ENCODE data around the gene DNAJB13.
"Not testable (repeated sequence)": the region's sequence is repeated elsewhere in the genome, so short reads cannot be mapped to it uniquely, and the experiment has no call there.

The DNAJB13 gene

GRCh38 chr11:73982990-73983740, 32.3 kb downstream of the DNAJB13 start:
- DNase-seq (ENCODE audit: insufficient read length, low spot score): peak; percentile 92
- FAIRE-seq: peak; percentile 90
- TF ChIP-seq POLR2A (IDR thresholded peaks at IDR 0.05; ENCODE audit: low read depth, low read length): peak; percentile 91
- TF ChIP-seq POLR2AphosphoS5 (IDR thresholded peaks at IDR 0.05; ENCODE audit: low read depth, low read length): peak; percentile 90
- peak; percentile 99 for TF ChIP-seq SPI1 (IDR thresholded peaks at IDR 0.05; ENCODE audit: low read depth, low read length)
- peak; percentile 37; the same call in 1 of the 2 replicates for TF ChIP-seq POU2F2 (IDR thresholded peaks at IDR 0.05; ENCODE audit: low read depth, low read length)
- TF ChIP-seq PAX5 (IDR thresholded peaks at IDR 0.05; ENCODE audit: insufficient read depth, low read length, severe bottlenecking): peak; percentile 51
- peak; percentile 43; the same call in 1 of the 2 replicates for TF ChIP-seq TAF1 (IDR thresholded peaks at IDR 0.05; ENCODE audit: low read depth, low read length)

DNA sequence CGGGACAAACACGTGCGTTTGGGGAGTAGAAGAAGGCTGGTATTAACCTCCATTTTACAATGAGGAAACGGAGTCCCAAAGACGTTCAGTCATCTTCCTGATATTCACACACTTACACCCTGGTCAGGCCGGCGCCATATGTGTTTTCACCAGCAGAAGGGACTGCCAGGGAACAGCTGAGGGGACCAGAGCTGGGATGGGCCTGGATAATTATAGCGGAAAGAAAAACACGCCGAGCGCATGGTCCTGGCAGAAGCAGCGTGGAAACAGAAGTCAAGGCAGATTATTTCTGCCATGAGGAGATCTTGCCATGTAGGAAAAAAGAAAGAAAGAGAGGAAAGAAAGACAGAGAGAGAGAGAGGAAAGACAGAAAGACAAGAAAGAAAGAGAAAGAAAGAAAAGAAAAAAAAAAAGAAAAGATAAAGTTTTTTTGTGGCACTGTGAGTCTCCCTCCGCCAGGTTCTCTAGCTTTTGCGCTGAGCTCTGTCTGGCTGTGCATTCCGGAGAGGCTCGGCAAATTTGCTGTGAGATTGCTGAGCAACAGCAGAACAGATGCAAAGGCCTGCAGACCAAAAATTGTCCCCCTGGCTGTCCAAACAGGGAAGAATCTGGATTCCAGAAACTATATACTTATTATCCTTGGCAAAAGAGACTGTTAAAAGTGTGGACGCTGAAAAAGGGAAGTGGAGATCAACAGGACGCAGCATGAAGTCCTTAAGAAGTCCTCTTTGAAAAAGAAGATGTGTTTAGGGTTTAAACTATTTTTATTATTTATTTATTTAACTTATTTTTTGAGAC, 33.1 kb downstream of the DNAJB13 start:
- no peak for FAIRE-seq
- no peak for DNase-seq (ENCODE audit: insufficient read length, low spot score)
- TF ChIP-seq SPI1 (IDR thresholded peaks at IDR 0.05; ENCODE audit: low read depth, low read length) (peak; percentile 74), POLR2AphosphoS5 (IDR thresholded peaks at IDR 0.05; ENCODE audit: low read depth, low read length) (no peak), TAF1 (IDR thresholded peaks at IDR 0.05; ENCODE audit: low read depth, low read length) (no peak), POLR2A (IDR thresholded peaks at IDR 0.05; ENCODE audit: low read depth, low read length) (no peak)

DNA sequence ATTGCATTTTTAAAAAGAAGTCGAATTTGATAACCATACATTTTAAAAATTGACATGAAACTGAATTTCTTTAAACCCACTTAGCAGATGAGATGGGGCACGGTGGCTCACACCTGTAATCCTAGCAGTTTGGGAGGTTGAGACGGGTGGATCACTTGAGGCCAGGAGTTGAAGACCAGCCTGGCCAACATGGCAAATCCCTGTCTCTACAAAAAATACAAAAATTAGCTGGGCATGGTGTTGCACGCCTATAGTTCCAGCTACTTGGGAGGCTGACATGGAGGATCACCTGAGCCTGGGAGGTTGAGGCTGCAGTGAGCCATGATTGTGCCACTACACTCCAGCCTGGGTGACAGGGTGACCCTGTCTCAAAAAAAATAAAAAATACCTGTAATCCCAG, 34.8 kb downstream of the DNAJB13 start:
- DNase-seq (ENCODE audit: insufficient read length, low spot score); FAIRE-seq: not testable (repeated sequence)

DNA sequence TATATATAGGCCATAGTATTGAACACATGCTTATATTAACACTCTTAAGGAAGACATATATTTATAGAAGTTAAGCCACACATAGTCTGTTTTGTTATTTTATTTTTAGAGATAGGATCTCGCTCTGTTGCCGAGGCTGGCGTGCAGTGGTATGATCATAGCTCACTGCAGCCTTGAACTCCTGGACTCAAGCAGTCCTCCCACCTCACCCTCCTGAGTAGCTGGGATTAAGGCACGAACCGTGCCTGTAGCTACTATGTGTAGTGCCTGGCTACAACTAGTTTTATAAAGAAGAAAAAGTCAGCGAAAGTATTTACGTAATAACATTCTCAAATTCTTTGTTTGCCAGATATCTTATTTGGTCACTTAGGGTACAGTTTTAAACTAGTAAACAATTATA, 37.4 kb downstream of the DNAJB13 start:
- no peak for FAIRE-seq
- TF ChIP-seq POLR2AphosphoS5 (IDR thresholded peaks at IDR 0.05; ENCODE audit: low read depth, low read length) (no peak), TAF1 (IDR thresholded peaks at IDR 0.05; ENCODE audit: low read depth, low read length) (no peak), SPI1 (IDR thresholded peaks at IDR 0.05; ENCODE audit: low read depth, low read length) (no peak), POU2F2 (IDR thresholded peaks at IDR 0.05; ENCODE audit: low read depth, low read length) (no peak), POLR2A (IDR thresholded peaks at IDR 0.05; ENCODE audit: low read depth, low read length) (no peak), PAX5 (IDR thresholded peaks at IDR 0.05; ENCODE audit: insufficient read depth, low read length, severe bottlenecking) (no peak)
- no peak for DNase-seq (ENCODE audit: insufficient read length, low spot score)

GRCh38 chr11:73989156-73989555, 38.3 kb downstream of the DNAJB13 start:
- TF ChIP-seq SPI1 (IDR thresholded peaks at IDR 0.05; ENCODE audit: low read depth, low read length): no peak
- TF ChIP-seq TAF1 (IDR thresholded peaks at IDR 0.05; ENCODE audit: low read depth, low read length): no peak
- no peak for TF ChIP-seq PAX5 (IDR thresholded peaks at IDR 0.05; ENCODE audit: insufficient read depth, low read length, severe bottlenecking)
- TF ChIP-seq POLR2A (IDR thresholded peaks at IDR 0.05; ENCODE audit: low read depth, low read length): no peak
- TF ChIP-seq POU2F2 (IDR thresholded peaks at IDR 0.05; ENCODE audit: low read depth, low read length): no peak
- no peak for TF ChIP-seq POLR2AphosphoS5 (IDR thresholded peaks at IDR 0.05; ENCODE audit: low read depth, low read length)
- FAIRE-seq (no peak), DNase-seq (ENCODE audit: insufficient read length, low spot score) (no peak)

DNA sequence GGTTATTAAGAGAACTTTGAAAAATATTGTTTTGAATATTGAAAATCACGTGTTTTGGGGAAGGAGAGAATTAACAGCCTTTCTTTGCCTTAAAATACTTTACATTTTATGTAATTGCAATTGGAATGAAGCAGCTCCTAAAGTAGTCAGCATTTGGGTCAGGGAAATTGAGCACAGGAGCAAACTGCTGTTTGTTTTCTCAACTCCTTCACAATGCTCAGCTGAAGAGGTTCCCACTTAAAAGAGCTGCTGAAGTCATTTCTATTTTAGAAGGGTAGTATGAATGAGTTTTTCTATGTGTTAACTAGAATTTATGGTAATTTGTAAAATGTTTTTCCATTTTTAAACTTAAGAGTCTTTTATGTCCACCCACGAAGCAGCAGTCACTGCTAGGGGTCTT, 39.9 kb downstream of the DNAJB13 start:
- FAIRE-seq (no peak), DNase-seq (ENCODE audit: insufficient read length, low spot score) (no peak)
- no peak for TF ChIP-seq POU2F2 (IDR thresholded peaks at IDR 0.05; ENCODE audit: low read depth, low read length)
- TF ChIP-seq POLR2A (IDR thresholded peaks at IDR 0.05; ENCODE audit: low read depth, low read length): no peak
- TF ChIP-seq SPI1 (IDR thresholded peaks at IDR 0.05; ENCODE audit: low read depth, low read length): no peak
- no peak for TF ChIP-seq PAX5 (IDR thresholded peaks at IDR 0.05; ENCODE audit: insufficient read depth, low read length, severe bottlenecking)
- TF ChIP-seq POLR2AphosphoS5 (IDR thresholded peaks at IDR 0.05; ENCODE audit: low read depth, low read length): no peak
- no peak for TF ChIP-seq TAF1 (IDR thresholded peaks at IDR 0.05; ENCODE audit: low read depth, low read length)

- FAIRE-seq (peak; percentile 93), DNase-seq (ENCODE audit: insufficient read length, low spot score) (no peak)
- TF ChIP-seq SPI1 (IDR thresholded peaks at IDR 0.05; ENCODE audit: low read depth, low read length) (no peak), PAX5 (IDR thresholded peaks at IDR 0.05; ENCODE audit: insufficient read depth, low read length, severe bottlenecking) (no peak), POLR2AphosphoS5 (IDR thresholded peaks at IDR 0.05; ENCODE audit: low read depth, low read length) (no peak), POLR2A (IDR thresholded peaks at IDR 0.05; ENCODE audit: low read depth, low read length) (no peak), TAF1 (IDR thresholded peaks at IDR 0.05; ENCODE audit: low read depth, low read length) (no peak), POU2F2 (IDR thresholded peaks at IDR 0.05; ENCODE audit: low read depth, low read length) (no peak)
Observed at GRCh38 chr11:73991471-73992006, 40.7 kb downstream of the DNAJB13 start.

DNA sequence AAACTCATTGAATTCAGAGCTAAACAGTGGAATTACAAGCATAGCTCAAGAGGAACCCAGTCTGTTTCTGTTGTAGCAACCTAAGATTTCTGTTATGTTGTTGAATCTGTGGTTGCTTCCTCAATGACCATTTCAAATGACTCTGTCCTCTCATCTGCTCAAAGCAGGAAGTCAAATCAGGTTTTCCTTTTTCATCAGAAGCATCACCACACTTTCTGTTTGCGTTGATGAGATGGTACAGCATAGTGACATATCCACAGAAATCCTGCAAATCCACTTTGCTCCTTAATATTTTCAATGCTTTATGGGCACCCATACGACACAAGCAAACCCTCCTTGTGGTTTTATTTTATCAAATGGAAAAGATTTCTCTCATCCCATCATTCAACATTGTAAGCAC, 44.4 kb downstream of the DNAJB13 start:
- DNase-seq (ENCODE audit: insufficient read length, low spot score) (no peak), FAIRE-seq (peak; percentile 91)
- TF ChIP-seq POLR2AphosphoS5 (IDR thresholded peaks at IDR 0.05; ENCODE audit: low read depth, low read length): 0 out of 2 replicates have a peak, but pooled peaks have one; percentile 25
- TF ChIP-seq POLR2A (IDR thresholded peaks at IDR 0.05; ENCODE audit: low read depth, low read length): no peak
- peak; percentile 56 for TF ChIP-seq SPI1 (IDR thresholded peaks at IDR 0.05; ENCODE audit: low read depth, low read length)

GRCh38 chr11:73995731-73996130, 44.9 kb downstream of the DNAJB13 start:
- FAIRE-seq (peak; percentile 88), DNase-seq (ENCODE audit: insufficient read length, low spot score) (no peak)
- TF ChIP-seq SPI1 (IDR thresholded peaks at IDR 0.05; ENCODE audit: low read depth, low read length): no peak
- no peak for TF ChIP-seq POLR2A (IDR thresholded peaks at IDR 0.05; ENCODE audit: low read depth, low read length)
- TF ChIP-seq TAF1 (IDR thresholded peaks at IDR 0.05; ENCODE audit: low read depth, low read length): no peak
- no peak for TF ChIP-seq POU2F2 (IDR thresholded peaks at IDR 0.05; ENCODE audit: low read depth, low read length)
- TF ChIP-seq POLR2AphosphoS5 (IDR thresholded peaks at IDR 0.05; ENCODE audit: low read depth, low read length): no peak
- no peak for TF ChIP-seq PAX5 (IDR thresholded peaks at IDR 0.05; ENCODE audit: insufficient read depth, low read length, severe bottlenecking)

Data from GM12891 (cell line).